ENCODE measurements around the gene SET.

- TF ChIP-seq USF2 (CRISPR knock-in tag; IDR thresholded peaks at IDR 0.05) (no peak), CTCF (IDR thresholded peaks at IDR 0.05) (no peak), PREB (CRISPR knock-in tag; IDR thresholded peaks at IDR 0.05; ENCODE audit: borderline replicate concordance) (no peak), ATF2 (CRISPR knock-in tag; IDR thresholded peaks at IDR 0.05; ENCODE audit: borderline replicate concordance, low read depth) (no peak), ZNF671 (CRISPR knock-in tag; IDR thresholded peaks at IDR 0.05) (no peak), TP53 (CRISPR knock-in tag; IDR thresholded peaks at IDR 0.05) (no peak), NFE2L1 (CRISPR knock-in tag; IDR thresholded peaks at IDR 0.05) (no peak), HMGA2 (CRISPR knock-in tag; IDR thresholded peaks at IDR 0.05) (no peak), FOXP1 (CRISPR knock-in tag; IDR thresholded peaks at IDR 0.05; ENCODE audit: borderline replicate concordance) (no peak)
Observed at GRCh38 chr9:128657796-128658195, 31.2 kb upstream of the SET start.
